IMR-90 (cell line): ENCODE results near the gene NDOR1. TPM values are rescaled to one million over a fixed set of nuclear protein-coding genes. Genes with fewer than 3 reads are reported as not detected.

Source experiments
- ATAC-seq: fragments of 200-7000 bp; cut with Tn5 transposase; 2 replicates; pipeline ENCODE4 v1.9.1; 2020; ENCODE audit warnings: low read depth, mild to moderate bottlenecking, moderate library complexity
- BruUV-seq: library from RNA; stranded (reverse); fragments of 400-500 nt; replicated peaks from 2 replicates; lab custom pipeline; 2021; lab: Mats Ljungman, UMichigan
- CTCF ChIA-PET: fragments of 300-600 bp; formaldehyde crosslinking; extraction: SDS; loops from one replicate; lab custom pipeline; 2021; ENCODE audit warnings: antibody characterized with exemption; lab: Yijun Ruan, JAX
- POLR2A ChIA-PET: fragments of 300-600 bp; sonication (Branson Sonifier 250); formaldehyde crosslinking; loops from one replicate; lab custom pipeline; 2022; ENCODE audit warnings: antibody characterized with exemption; ENCODE audit not compliant: unreplicated experiment; lab: Charles Lee
- DNase-seq: peaks from one replicate; pipeline ENCODE4 v3.0.0; 2013
- H2AFZ ChIP-seq: replicated peaks from 2 replicates; pipeline ENCODE3; 2013; ENCODE audit warnings: low read length, mild to moderate bottlenecking; ENCODE audit not compliant: poor library complexity
- H2AK5ac ChIP-seq: 2 replicates; pipeline ENCODE4 v1.6.1; 2013; ENCODE audit warnings: low read depth, low read length, inconsistent platforms
- H2AK9ac ChIP-seq: replicated peaks from 2 replicates; pipeline ENCODE3; 2013; ENCODE audit warnings: mild to moderate bottlenecking, low read depth, low read length, moderate library complexity; ENCODE audit not compliant: poor library complexity
- H2BK120ac ChIP-seq: 2 replicates; pipeline ENCODE4 v1.6.1; 2013; ENCODE audit warnings: low read depth, low read length, inconsistent platforms
- H2BK15ac ChIP-seq: 3 replicates; pipeline ENCODE4 v1.6.1; 2013; ENCODE audit warnings: low read depth, low read length, inconsistent platforms
- H2BK20ac ChIP-seq: 2 replicates; pipeline ENCODE4 v1.6.1; 2013; ENCODE audit warnings: low read depth, mild to moderate bottlenecking, inconsistent platforms, low read length, moderate library complexity
- H2BK5ac ChIP-seq: 2 replicates; pipeline ENCODE4 v1.6.1; 2013; ENCODE audit warnings: mild to moderate bottlenecking, low read depth, low read length, inconsistent platforms; ENCODE audit not compliant: poor library complexity, severe bottlenecking
- H3K14ac ChIP-seq: replicated peaks from 2 replicates; pipeline ENCODE4 v1.6.1; 2013; ENCODE audit warnings: low read depth, low read length, inconsistent platforms
- H3K18ac ChIP-seq: 2 replicates; pipeline ENCODE4 v1.6.1; 2013; ENCODE audit warnings: low read depth, low read length, control low read depth
- H3K23ac ChIP-seq: 2 replicates; pipeline ENCODE4 v1.6.1; 2013; ENCODE audit warnings: low read depth, low read length, inconsistent platforms
- H3K27ac ChIP-seq: 2 replicates; pipeline ENCODE4 v1.5.1; 2013; ENCODE audit warnings: mild to moderate bottlenecking, control low read depth, low read length; ENCODE audit not compliant: insufficient read depth
- H3K27me3 ChIP-seq: 2 replicates; pipeline ENCODE4 v1.6.1; 2013; ENCODE audit warnings: low read length; ENCODE audit not compliant: control insufficient read depth, insufficient read depth
- H3K36me3 ChIP-seq: 2 replicates; pipeline ENCODE4 v1.6.1; 2013; ENCODE audit warnings: low read length, mixed read lengths; ENCODE audit not compliant: control insufficient read depth, insufficient read depth
- H3K4ac ChIP-seq: 2 replicates; pipeline ENCODE4 v1.6.1; 2013; ENCODE audit warnings: low read depth, low read length, inconsistent platforms
- H3K4me1 ChIP-seq: 2 replicates; pipeline ENCODE4 v1.6.1; 2013; ENCODE audit warnings: low read length, mixed read lengths; ENCODE audit not compliant: control insufficient read depth, insufficient read depth
- H3K4me2 ChIP-seq: 2 replicates; pipeline ENCODE4 v1.6.1; 2013; ENCODE audit warnings: low read depth, mild to moderate bottlenecking, control low read depth, low read length, moderate library complexity
- H3K4me3 ChIP-seq: 2 replicates; pipeline ENCODE4 v1.5.1; 2013; ENCODE audit warnings: low read depth, mild to moderate bottlenecking, control low read depth, low read length, moderate library complexity; ENCODE audit not compliant: insufficient read depth
- H3K56ac ChIP-seq: 2 replicates; pipeline ENCODE4 v1.6.1; 2013; ENCODE audit warnings: low read length, inconsistent platforms; ENCODE audit not compliant: insufficient read depth; ENCODE audit errors: extremely low read depth
- H3K79me1 ChIP-seq, 2 experiments: 2 replicates each; pipeline ENCODE4 v1.6.1; 2013; ENCODE audit warnings: low read length in 2 of 2, inconsistent platforms in 1 of 2, low read depth in 1 of 2
- H3K9ac ChIP-seq: 2 replicates; pipeline ENCODE4 v1.6.1; 2013; ENCODE audit warnings: low read depth, low read length, control low read depth
- H3K9me1 ChIP-seq: 2 replicates; pipeline ENCODE4 v1.6.1; 2013; ENCODE audit warnings: low read length, inconsistent platforms; ENCODE audit not compliant: insufficient read depth
- H3K9me3 ChIP-seq: 2 replicates; pipeline ENCODE4 v1.6.1; 2013; ENCODE audit warnings: low read length; ENCODE audit not compliant: control insufficient read depth, insufficient read depth
- H4K20me1 ChIP-seq: 2 replicates; pipeline ENCODE4 v1.6.1; 2013; ENCODE audit warnings: low read length, inconsistent platforms; ENCODE audit not compliant: insufficient read depth
- H4K5ac ChIP-seq: 2 replicates; pipeline ENCODE4 v1.6.1; 2013; ENCODE audit warnings: mild to moderate bottlenecking, low read depth, low read length, control low read depth
- H4K8ac ChIP-seq, 2 experiments: 2 replicates each; pipeline ENCODE4 v1.6.1; 2013; ENCODE audit warnings: low read depth in 2 of 2, low read length in 2 of 2, control low read depth in 1 of 2, inconsistent platforms in 1 of 2
- H4K91ac ChIP-seq: 2 replicates; pipeline ENCODE4 v1.6.1; 2013; ENCODE audit warnings: low read depth, low read length, inconsistent platforms; ENCODE audit not compliant: insufficient read depth
- CTCF ChIP-seq: conservative IDR thresholded peaks from 2 replicates; pipeline ENCODE4 v1.5.1; 2012; ENCODE audit warnings: mild to moderate bottlenecking, low read depth, low read length, improper control_type of control experiment
- FOS ChIP-seq: fragments of 150-350 bp; IDR thresholded peaks from 2 replicates; pipeline ENCODE4 v1.6.1; 2016; ENCODE audit warnings: low read depth, low read length
- NFE2L2 ChIP-seq: fragments of 150-350 bp; IDR thresholded peaks from 2 replicates; pipeline ENCODE4 v1.6.1; 2016; ENCODE audit warnings: low read depth, mild to moderate bottlenecking, low read length
- RAD21 ChIP-seq: IDR thresholded peaks from 2 replicates; pipeline ENCODE4 v1.6.1; 2012; ENCODE audit warnings: low read length, improper control_type of control experiment
- RFX5 ChIP-seq: IDR thresholded peaks from 2 replicates; pipeline ENCODE4 v1.8.0; 2012; ENCODE audit warnings: low read depth, mild to moderate bottlenecking, low read length, moderate library complexity
- USF2 ChIP-seq: fragments of 150-350 bp; IDR thresholded peaks from 2 replicates; pipeline ENCODE4 v1.6.1; 2017; ENCODE audit warnings: mild to moderate bottlenecking, antibody characterized with exemption, low read length, low read depth
- WGBS, 2 experiments: methylation state at CpG; one replicate each; pipeline versions ENCODE4 v1.1.5 to v1.1.7; 2013; ENCODE audit warnings: missing lambda C conversion rate in 2 of 2; ENCODE audit not compliant: insufficient read length in 1 of 2; ENCODE audit errors: extremely low coverage in 2 of 2; 5-methylcytosine and 5-hydroxymethylcytosine counted together
- dilution Hi-C: fragments of 300-500 bp; cut with HindIII; formaldehyde crosslinking; loops from one replicate; pipeline ENCODE4 v1.14.3; 2018; ENCODE audit warnings: low sequenced_read_pairs; ENCODE audit not compliant: unreplicated experiment
- in situ Hi-C: fragments of 300-500 bp; cut with MboI; formaldehyde crosslinking; loops from 3 replicates; pipeline ENCODE4 v1.14.3; 2019; ENCODE audit warnings: low sequenced_read_pairs, inconsistent platforms, mixed read lengths
- intact Hi-C: fragments of 100-400 bp; cut with micrococcal nuclease; formaldehyde crosslinking; loops from 2 replicates; pipeline ENCODE4 v1.10.0; 2022
- polyA plus RNA-seq, 3 experiments: library from polyadenylated mRNA; depleted of rRNA; stranded (reverse); fragments of >200 nt; gene quantifications; 2 replicates each; pipeline ENCODE4 v1.2.3, GENCODE V29; 2012; ENCODE audit warnings: low replicate concordance in 1 of 3
- total RNA-seq: library from RNA; depleted of rRNA; stranded (reverse); fragments of >200 nt; gene quantifications from 2 replicates; pipeline ENCODE4 v1.2.3, GENCODE V29; 2012

NDOR1 gene
- total and polyA plus RNA-seq, 2 of the 4 experiments (the other 2 are of a cell fraction): 0.90 to 10.6 TPM

- CTCF ChIA-PET: no interaction called here
- intact Hi-C loops: no loop called here
These were observed 60.1 kb downstream of the NDOR1 start for GRCh38 chr9:137265496-137266161.

More at GRCh38 chr9:137265496-137266161, 60.1 kb downstream of the NDOR1 start:
- peaks cover 13 to 48% of the 10 kb centered on the region in 2 experiments; a peak in 3 of 4 replicates for H3K79me1 ChIP-seq
- no peak overlapping the region for H2BK120ac ChIP-seq
- no TSS peak for BruUV-seq
- H3K9me1 ChIP-seq: peaks cover 14% of the 10 kb centered on the region
- no peak overlapping the region for H2AK9ac ChIP-seq
- H3K14ac ChIP-seq: no peak overlapping the region
- H3K18ac ChIP-seq: no peak overlapping the region
- H4K8ac ChIP-seq: no peak overlapping the region
- peaks cover 24% of the 10 kb centered on the region for H4K20me1 ChIP-seq
- 99% methylated on average over 12 of the region's 29 CpGs; no CpG with 5 or more reads in 1 of the 2 experiments for WGBS, 2 experiments
- H3K4ac ChIP-seq: no peak overlapping the region
- no peak overlapping the region for H2AFZ ChIP-seq
- no peaks in the 10 kb centered on the region for H3K27me3 ChIP-seq
- H4K5ac ChIP-seq: no peak overlapping the region
- no peak overlapping the region for H3K23ac ChIP-seq
- H3K4me1 ChIP-seq: peaks cover 12% of the 10 kb centered on the region
- no peak overlapping the region for H3K27ac ChIP-seq
- no peak overlapping the region for H2BK5ac ChIP-seq
- no peak overlapping the region for H3K4me2 ChIP-seq
- TF ChIP-seq RAD21: no peak
- no peak for TF ChIP-seq CTCF
- TF ChIP-seq NFE2L2: no peak
- no peak for TF ChIP-seq RFX5
- no peak for TF ChIP-seq USF2
- no peak for TF ChIP-seq FOS
- POLR2A ChIA-PET: interaction anchor here (0.6 kb wide), 1 partner anchor 19 kb away, joined by 7 read pairs; no protein-coding TSS in a partner anchor
- no peak overlapping the region for H3K9ac ChIP-seq
- in situ Hi-C loops: no loop called here
- no peak overlapping the region for H3K4me3 ChIP-seq
- H4K91ac ChIP-seq: no peak overlapping the region
- ATAC-seq (no peak), DNase-seq (no peak)
- H2BK20ac ChIP-seq: no peak overlapping the region
- H2BK15ac ChIP-seq: no peak overlapping the region
- dilution Hi-C loops: no loop called here
- H3K56ac ChIP-seq: no peak overlapping the region
- peaks cover 51% of the 10 kb centered on the region for H3K36me3 ChIP-seq
- no peak overlapping the region for H2AK5ac ChIP-seq
- H3K9me3 ChIP-seq: no peaks in the 10 kb centered on the region
